ENCODE data around the gene NCLN.
A peak's percentile ranks its signal among the peaks of the same experiment; 100 is the strongest.
"Not testable (repeated sequence)": the region's sequence is repeated elsewhere in the genome, so short reads cannot be mapped to it uniquely, and the experiment has no call there.

Gene NCLN

DNA sequence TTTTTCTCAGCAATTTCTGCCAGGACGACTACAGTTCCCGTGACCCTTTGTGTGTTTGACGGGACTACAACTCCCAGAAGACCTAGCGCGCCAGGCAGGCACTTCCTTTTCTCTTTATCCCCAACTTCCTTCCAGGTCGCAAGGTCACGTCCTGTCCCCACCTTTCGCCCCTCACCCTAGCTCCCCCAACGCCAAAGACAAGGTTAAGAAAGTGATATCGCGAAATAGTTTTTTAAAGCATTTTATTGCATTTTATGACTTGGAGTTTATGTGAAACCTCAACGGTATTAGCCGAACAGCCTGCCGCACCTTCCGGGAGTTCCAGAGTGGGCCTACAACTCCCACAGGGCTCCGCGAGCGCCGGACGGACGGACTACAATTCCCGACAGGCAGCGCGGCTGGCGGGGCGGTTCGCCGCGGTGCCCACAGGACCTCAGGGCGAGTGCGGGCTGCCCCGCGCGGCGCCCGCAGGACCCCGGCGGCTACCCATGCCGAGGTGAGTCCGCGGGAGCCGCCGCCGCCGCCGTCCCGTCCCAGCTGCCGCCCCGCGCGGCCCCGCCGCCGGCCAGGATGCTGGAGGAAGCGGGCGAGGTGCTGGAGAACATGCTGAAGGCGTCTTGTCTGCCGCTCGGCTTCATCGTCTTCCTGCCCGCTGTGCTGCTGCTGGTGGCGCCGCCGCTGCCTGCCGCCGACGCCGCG, at the start of gene NCLN:
TSS of gene NCLN (plus strand) at position 470 of the 699 bp plus-strand sequence. CDS start at position 571, 101 bp downstream.
- DNase-seq = peak; percentile 95

- DNase-seq = no peak
Observed at GRCh38 chr19:3135961-3136683, 49.6 kb upstream of the NCLN start, which contains the start of gene GNA15. Gene GNA15, plus strand, starts transcription at chr19:3136033. Its CDS starts 418 bp downstream, at chr19:3136451.

DNA sequence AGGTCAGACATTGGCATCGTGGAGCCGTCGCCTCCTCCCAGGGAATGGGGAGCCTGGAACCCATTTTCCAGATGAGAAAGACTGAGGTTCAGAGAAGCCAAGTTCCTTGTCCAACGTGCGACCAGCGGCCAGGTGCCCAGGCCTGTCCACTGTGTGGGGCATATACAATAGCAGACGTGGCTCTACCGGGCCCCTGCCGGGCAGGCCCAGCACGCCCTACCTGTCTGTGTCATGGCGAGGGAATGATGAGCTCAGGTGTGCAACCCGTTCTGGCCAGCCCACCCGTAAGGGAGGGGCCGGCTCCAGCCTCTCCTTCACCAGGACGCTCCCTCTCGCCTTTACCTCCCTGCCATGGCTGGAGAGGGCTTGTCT, 49.1 kb upstream of the NCLN start:
- DNase-seq = no peak

GRCh38 chr19:3137119-3137518, 48.6 kb upstream of the NCLN start:
- DNase-seq = no peak

DNA sequence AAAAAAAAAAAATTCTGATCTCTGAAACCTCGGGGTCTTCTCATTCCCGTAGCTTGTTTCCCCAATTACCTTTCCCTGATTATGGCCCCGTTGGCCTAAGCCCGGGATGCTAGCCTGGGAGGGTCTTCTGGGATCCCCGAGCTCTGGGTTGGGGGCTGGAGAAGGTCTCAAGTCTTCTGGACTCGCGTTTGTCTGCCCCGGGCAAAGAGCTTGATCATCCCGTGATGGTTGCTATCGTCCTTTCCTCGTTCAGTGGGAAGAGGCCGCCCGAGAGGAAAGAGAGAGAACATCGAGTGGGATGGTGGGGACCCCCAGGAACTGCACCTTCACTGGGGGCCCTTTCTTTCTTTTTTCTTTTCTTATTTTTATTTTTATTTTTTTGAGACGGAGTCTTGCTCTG, 47.5 kb upstream of the NCLN start:
- no peak for DNase-seq

GRCh38 chr19:3140667-3141038, 45.1 kb upstream of the NCLN start:
- no peak for DNase-seq

DNA sequence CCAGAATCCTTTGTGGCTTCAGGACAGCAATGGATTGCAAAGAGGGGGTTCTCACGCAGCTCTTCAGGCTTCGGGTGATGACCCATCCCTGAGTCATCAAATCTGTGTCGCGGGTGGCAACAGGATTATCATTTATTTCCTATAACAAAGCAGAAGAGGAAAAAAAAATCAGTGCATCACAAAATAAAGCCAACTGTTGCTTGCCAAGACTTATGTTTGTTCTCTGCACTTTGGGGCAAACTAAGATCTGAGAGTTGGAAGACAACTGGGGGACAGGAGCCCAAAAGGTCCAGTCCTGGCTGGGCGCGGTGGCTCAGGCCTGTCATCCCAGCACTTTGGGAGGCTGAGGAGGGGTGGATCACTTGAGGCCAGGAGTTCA, 43.4 kb upstream of the NCLN start:
- DNase-seq = no peak

DNA sequence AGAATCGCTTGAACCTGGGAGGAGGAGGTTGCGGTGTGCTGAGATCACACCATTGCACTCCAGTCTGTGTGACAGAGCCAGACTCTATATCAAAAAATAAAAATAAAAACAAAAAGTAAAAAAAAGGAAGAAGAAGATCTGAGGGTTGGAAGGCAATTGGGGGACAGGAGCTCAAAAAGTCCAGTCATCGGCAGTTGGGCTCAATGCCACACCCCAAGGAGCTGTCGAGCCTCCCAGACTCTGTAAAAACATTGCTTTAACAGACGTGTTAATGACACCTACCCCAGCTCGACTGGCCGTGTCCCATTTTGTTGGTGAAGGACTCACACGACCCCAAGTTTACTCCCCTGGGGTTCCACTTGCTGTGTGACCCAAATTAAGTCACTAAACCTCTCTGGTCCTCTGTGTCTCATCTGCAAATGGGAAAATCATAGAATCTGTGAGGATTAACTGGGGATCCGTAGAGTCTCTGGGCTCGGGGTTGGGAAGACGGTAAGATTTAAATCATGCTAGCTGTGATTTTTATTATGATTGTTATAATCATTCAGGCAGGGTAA, 42.9 kb upstream of the NCLN start:
- no peak for DNase-seq

GRCh38 chr19:3145909-3146676, 39.6 kb upstream of the NCLN start:
- DNase-seq = no peak

DNA sequence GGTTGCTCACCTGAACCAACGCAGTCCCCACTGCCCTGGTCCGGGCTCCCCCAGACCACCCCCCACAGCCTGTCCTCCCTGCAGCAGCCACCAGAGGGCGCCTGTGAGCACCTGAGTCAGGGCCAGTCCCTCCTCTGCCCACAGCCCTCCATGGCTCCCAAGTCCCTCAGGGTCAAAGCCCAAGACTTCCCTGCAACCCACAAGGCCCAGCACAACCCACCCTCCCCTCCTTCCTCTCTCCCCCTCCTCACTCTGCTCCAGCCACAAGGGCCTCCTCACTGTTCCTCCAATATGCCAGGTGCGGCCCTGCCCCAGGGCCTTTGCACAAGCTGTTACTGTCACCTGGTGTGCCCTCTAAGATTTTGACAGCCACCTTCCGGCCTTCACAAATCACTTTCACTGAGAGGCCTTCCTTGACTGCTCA, 39.0 kb upstream of the NCLN start:
- DNase-seq = no peak

DNA sequence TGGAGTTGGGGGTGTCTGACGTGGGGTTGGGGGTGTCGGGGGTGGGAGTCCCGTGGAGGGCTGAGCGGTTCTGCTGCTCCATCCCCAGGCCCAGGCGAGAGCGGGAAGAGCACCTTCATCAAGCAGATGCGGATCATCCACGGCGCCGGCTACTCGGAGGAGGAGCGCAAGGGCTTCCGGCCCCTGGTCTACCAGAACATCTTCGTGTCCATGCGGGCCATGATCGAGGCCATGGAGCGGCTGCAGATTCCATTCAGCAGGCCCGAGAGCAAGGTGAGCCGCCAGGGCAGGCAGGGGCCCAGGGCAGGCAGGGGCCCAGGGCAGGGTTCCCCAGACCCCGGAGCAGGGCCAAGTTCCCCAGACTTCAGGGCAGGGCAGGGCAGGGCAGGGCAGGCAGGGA, 37.2 kb upstream of the NCLN start:
- no peak for DNase-seq

DNA sequence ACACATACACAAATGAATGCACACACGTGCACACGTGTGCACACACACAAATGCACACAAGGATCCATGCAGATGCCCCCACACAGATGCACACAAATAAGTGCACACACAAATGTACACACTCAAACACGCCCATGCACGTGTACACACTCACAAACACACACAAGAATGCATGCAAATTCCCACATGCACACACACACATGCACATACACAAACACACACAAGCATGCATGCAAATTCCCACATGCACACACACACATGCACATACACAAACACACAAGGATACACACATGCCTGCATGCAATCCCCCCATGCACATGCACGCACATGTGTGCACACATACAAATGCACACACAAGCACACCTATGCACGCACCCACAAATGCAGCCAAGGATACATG, 36.6 kb upstream of the NCLN start:
- DNase-seq = no peak

DNA sequence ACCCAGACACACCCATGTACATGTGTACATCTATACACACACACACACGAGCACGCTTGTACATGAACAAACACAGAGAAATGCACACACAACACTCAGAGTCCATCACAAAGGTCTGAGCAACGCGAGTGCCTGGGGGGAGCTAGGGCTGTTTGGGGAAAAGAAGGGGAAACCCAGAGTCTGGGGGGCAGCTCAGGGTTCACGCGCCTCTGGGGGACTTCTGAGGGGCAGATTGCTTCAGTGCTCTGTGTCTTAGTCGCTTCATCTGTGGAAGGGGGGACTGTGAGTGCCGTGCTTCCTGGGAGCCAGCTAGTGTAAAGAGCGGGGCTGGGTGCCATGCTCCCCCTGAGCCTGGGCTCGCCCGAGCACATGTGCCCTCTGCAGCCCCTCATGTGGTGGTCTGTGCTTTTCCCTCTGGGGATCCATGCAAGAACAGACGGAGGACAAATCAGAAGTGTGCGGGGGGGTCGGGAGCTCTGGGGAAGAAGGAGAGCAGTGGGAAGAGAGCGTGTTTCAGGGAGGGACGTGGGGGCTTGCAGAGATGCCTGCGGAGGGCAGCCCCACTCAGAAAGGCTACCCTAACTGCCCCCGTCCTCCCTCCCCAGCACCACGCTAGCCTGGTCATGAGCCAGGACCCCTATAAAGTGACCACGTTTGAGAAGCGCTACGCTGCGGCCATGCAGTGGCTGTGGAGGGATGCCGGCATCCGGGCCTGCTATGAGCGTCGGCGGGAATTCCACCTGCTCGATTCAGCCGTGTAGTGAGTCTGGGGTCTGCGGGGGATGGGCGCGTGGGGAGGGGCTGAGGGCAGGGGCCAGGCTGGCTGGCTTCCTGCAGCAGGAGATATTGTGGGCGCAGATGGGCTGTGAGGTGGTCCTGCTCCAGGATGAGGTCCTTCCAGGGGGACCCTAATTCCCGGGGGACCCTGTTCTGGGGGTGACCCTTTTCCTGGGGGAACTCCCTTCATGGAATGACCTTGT, 35.9 kb upstream of the NCLN start:
- no peak for DNase-seq

GRCh38 chr19:3150739-3151329, 34.9 kb upstream of the NCLN start:
- DNase-seq = no peak

DNA sequence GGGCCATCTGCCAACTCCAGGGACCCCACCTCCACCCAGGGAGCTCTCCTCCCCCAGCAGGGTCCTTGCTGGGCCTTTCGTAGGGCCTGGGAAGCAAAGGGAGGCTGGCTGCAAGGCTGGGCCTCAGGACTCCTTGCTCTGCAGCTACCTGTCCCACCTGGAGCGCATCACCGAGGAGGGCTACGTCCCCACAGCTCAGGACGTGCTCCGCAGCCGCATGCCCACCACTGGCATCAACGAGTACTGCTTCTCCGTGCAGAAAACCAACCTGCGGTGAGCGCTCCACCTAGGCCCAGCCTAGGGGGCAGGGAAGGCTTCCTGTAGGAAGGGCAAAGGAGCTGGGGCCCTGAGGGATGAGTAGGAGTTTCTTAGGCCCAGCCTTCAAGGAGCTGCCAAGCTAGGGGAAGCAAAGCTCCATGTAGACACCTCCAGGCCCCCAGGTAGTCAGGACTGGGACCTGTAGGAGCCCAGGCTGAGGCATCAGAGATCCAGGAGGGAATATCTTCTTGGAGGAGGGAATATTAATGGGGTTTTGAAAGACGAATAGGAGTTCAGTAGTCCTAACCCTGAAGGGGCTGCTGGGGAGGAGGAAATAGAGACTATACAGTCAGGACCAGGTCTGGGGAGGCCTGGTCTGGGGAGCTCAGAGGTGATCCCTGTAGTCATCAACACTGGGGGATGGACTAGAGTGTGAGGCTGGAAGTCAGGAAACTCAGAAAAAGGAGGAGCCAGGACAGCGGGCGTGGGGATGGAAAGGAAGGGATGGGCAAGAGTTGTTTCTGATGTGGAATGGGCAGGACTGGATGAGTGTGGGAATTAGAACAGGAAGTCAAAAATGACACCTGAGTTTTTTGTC, 33.9 kb upstream of the NCLN start:
- DNase-seq = no peak

GRCh38 chr19:3152419-3152780, 33.3 kb upstream of the NCLN start:
- DNase-seq = no peak

DNA sequence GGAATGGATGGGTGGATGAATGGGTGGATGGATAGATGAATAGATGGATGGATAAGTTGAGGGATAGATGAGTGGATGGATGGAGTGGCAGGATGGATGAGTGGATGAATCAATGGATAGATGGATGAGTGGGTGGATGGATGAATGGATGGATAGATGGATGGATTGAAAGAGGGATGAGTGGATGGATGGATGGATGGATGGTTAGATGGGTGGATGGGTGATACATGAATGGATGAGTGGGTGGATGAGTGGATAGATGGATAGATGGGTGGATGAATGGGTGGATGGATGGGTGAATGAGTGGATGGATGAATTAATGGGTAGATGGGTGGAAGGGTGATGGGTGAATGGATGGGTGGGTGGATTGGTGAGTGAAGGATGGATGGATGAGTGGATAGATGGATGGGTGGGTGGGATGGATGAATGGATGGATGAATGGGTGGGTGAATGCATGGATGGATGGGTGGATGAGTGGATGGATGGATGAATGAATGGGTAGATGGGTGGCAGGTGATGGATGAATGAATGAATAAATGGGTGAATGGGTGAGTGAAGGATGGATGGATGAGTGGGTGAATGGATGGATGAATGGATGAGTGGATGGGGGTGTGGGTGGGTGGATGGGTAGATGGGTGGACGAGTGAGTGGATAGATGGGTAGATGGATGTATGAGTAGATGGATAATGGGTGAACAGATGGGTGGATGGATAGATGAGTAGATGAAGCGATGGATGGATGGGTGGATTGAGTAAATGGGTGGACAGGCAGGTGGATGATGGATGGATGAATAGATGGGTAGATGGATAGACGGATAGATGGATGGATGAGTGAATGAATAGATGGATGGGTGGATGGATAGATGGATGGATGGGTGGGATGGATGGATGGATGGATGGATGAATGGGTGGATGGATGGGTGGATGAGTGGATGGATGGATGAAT, 32.2 kb upstream of the NCLN start:
- no peak for DNase-seq

DNA sequence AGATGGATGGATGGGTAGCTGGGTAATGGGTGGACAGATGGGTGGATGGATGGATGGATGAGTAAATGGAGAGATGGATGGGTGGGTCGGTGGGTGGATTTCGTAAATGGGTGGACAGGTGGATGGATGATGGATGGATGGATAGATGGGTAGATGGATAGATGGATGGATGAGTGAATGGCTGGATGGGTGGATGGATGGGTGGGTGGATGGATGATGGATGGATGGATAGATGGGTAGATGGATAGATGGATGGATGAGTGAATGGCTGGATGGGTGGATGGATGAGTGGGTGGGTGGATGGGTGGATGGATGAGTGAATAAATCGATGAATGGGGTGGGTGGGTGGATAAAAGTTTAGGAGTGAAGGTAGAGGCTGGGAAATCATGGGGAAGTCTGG, 31.3 kb upstream of the NCLN start:
- not testable (repeated sequence) for DNase-seq

GRCh38 chr19:3154957-3155736, 30.6 kb upstream of the NCLN start:
- DNase-seq = no peak
